Nephron (organoid): ENCODE measurements around the gene CPED1.
"Not testable (repeated sequence)": the region's sequence is repeated elsewhere in the genome, so short reads cannot be mapped to it uniquely, and the experiment has no call there.

Source experiments
- H3K27ac Mint-ChIP-seq, 3 experiments: 2 replicates each; pipeline ENCODE4 v1.8.0; 2020; ENCODE audit warnings: mixed read lengths in 3 of 3, mild to moderate bottlenecking in 2 of 3, moderate library complexity in 1 of 3
- H3K27me3 Mint-ChIP-seq: 2 replicates; pipeline ENCODE4 v1.8.0; 2021; ENCODE audit warnings: low read depth, mild to moderate bottlenecking, moderate library complexity, mixed read lengths
- H3K36me3 Mint-ChIP-seq: 2 replicates; pipeline ENCODE4 v1.8.0; 2020; ENCODE audit warnings: low read depth, mixed read lengths
- H3K4me1 Mint-ChIP-seq: 2 replicates; pipeline ENCODE4 v1.8.0; 2020; ENCODE audit warnings: mixed read lengths
- H3K4me3 Mint-ChIP-seq, 3 experiments: 2 replicates each; pipeline ENCODE4 v1.8.0; 2020; ENCODE audit warnings: mild to moderate bottlenecking in 3 of 3, mixed read lengths in 3 of 3, moderate library complexity in 2 of 3
- H3K9me3 Mint-ChIP-seq: 2 replicates; pipeline ENCODE4 v1.8.0; 2020; ENCODE audit warnings: mixed read lengths
- CTCF ChIP-seq, 3 experiments: fragments of 200-600 bp; sonication (generic); IDR thresholded peaks; one replicate each; pipeline ENCODE4 v1.5.0; 2021; ENCODE audit warnings: antibody characterized with exemption in 3 of 3; ENCODE audit not compliant: unreplicated experiment in 3 of 3

CPED1 gene

GRCh38 chr7:121182281-121182680, 193.8 kb downstream of the CPED1 start:
- no peak for TF ChIP-seq CTCF (IDR thresholded peaks at IDR 0.05; ENCODE audit: unreplicated experiment in 3 of 3)
- no peaks in the 10 kb centered on the region for H3K27me3 Mint-ChIP-seq
- H3K9me3 Mint-ChIP-seq, result no peaks in the 10 kb centered on the region
- no peaks in the 10 kb centered on the region for H3K36me3 Mint-ChIP-seq
- no peak overlapping the region for H3K4me3 Mint-ChIP-seq
- H3K27ac Mint-ChIP-seq, result no peak overlapping the region
- H3K4me1 Mint-ChIP-seq, result peaks cover 8% of the 10 kb centered on the region

- no peak overlapping the region for H3K27ac Mint-ChIP-seq
- no peaks in the 10 kb centered on the region for H3K27me3 Mint-ChIP-seq
- H3K36me3 Mint-ChIP-seq, result no peaks in the 10 kb centered on the region
- peaks cover 8% of the 10 kb centered on the region for H3K4me1 Mint-ChIP-seq
- no peaks in the 10 kb centered on the region for H3K9me3 Mint-ChIP-seq
- H3K4me3 Mint-ChIP-seq, result no peak overlapping the region
- TF ChIP-seq CTCF (IDR thresholded peaks at IDR 0.05; ENCODE audit: unreplicated experiment in 3 of 3), result no peak
These were observed 194.4 kb downstream of the CPED1 start for GRCh38 chr7:121182902-121183301.

DNA sequence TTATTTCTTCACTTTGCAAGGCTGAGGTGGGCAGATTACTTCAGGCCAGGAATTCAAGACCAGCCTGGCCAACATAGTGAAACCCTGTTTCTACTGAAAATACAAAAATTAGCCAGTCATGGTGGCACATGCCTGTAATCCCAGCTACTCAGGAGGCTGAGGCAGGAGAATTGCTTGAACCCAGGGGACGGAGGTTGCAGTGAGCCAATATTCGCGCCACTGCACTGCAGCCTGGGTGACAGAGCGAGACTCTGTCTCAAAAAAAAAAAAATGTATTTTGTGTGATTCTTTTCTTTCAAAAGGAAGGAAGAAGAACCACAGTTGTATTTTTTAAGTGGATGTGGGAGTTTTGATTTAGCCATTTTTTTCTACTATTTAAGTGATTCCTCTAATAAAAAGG, 195.4 kb downstream of the CPED1 start:
- not testable (repeated sequence) for H3K36me3 Mint-ChIP-seq, H3K27me3 Mint-ChIP-seq, H3K4me1 Mint-ChIP-seq, H3K4me3 Mint-ChIP-seq, H3K9me3 Mint-ChIP-seq, H3K27ac Mint-ChIP-seq

GRCh38 chr7:121186746-121187145, 198.2 kb downstream of the CPED1 start:
- Mint-ChIP-seq H3K27ac (no peak overlapping the region), H3K4me3 (no peak overlapping the region), H3K36me3 (no peaks in the 10 kb centered on the region), H3K9me3 (no peaks in the 10 kb centered on the region), H3K27me3 (no peaks in the 10 kb centered on the region), H3K4me1 (no peaks in the 10 kb centered on the region)
- no peak for TF ChIP-seq CTCF (IDR thresholded peaks at IDR 0.05; ENCODE audit: unreplicated experiment in 3 of 3)

DNA sequence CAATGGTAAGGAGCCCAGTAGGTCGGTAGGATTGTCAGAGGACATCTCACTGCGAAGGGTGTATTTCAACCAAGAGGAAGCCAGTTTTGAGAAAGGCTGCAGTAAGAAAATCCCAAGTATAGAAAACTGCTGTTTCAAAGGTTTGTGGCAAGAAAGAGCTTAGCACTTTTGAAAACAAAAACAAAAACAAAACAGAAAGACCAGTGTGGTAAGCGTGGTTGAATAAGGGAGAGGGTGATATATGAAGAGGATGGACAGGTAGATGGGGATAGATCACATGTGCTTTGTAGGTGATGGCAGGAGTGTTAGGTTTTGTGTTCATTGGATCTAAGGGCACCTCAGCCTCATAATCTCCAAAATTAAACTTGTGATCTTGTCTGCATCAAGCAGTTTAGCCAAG, 198.7 kb downstream of the CPED1 start:
- Mint-ChIP-seq H3K9me3 (no peaks in the 10 kb centered on the region), H3K27me3 (no peaks in the 10 kb centered on the region), H3K4me1 (no peaks in the 10 kb centered on the region), H3K27ac (no peak overlapping the region), H3K4me3 (no peak overlapping the region), H3K36me3 (no peaks in the 10 kb centered on the region)
- TF ChIP-seq CTCF (IDR thresholded peaks at IDR 0.05; ENCODE audit: unreplicated experiment in 3 of 3), result no peak

DNA sequence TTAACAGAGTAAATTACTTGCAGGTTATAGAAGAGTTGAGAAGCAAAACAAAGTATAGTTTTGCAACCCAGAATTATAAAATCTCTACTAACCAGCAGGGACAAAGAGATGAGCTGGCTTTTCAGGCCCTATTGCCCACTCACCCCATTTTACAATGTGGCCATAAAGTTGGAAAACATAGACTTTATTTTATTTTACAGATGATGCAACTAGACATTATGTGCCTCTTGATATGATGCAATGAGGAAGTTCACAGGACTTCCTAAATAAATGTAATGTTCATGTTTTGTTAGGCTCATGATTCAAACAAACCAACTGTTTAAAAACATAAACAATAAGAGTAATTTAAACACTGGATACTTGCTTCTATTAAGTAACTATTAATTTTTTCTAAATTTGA, 199.2 kb downstream of the CPED1 start:
- TF ChIP-seq CTCF (IDR thresholded peaks at IDR 0.05; ENCODE audit: unreplicated experiment in 3 of 3), result no peak
- no peaks in the 10 kb centered on the region for H3K4me1 Mint-ChIP-seq
- no peak overlapping the region for H3K4me3 Mint-ChIP-seq
- H3K36me3 Mint-ChIP-seq, result no peaks in the 10 kb centered on the region
- H3K27ac Mint-ChIP-seq, result no peak overlapping the region
- H3K27me3 Mint-ChIP-seq, result no peaks in the 10 kb centered on the region
- no peaks in the 10 kb centered on the region for H3K9me3 Mint-ChIP-seq

- Mint-ChIP-seq H3K4me1 (peaks cover 17% of the 10 kb centered on the region), H3K27ac (no peak overlapping the region), H3K4me3 (no peak overlapping the region), H3K9me3 (no peaks in the 10 kb centered on the region), H3K36me3 (no peaks in the 10 kb centered on the region), H3K27me3 (no peaks in the 10 kb centered on the region)
- no peak for TF ChIP-seq CTCF (IDR thresholded peaks at IDR 0.05; ENCODE audit: unreplicated experiment in 3 of 3)
These were observed 204.3 kb downstream of the CPED1 start for GRCh38 chr7:121192834-121193233.
